ENCODE results near the gene E2F3. TPM values are rescaled to one million over a fixed set of nuclear protein-coding genes. Genes with fewer than 3 reads are reported as not detected.

Gene E2F3
- total RNA-seq, 4 donors from 2014 or later = 2.2 to 16.3 (median 5.6) TPM

GRCh38 chr6:20375436-20375835, 26.2 kb upstream of the E2F3 start:
- H3K4me3 ChIP-seq = no peak overlapping the region
- H3K9me3 ChIP-seq = no peaks in the 10 kb centered on the region
- in situ Hi-C loops (cut with MboI; ENCODE audit: low pct_ligation_motif_present in 1 of 4, low pct_unique_long_range_greater_than_20kb in 1 of 4, low sequenced_read_pairs in 3 of 4) = no loop called here
- 70 to 73% methylated on average over 2 to 3 of the region's 3 CpGs for WGBS, 2 donors (ENCODE audit: low coverage in 1 of 2)
- H3K27ac ChIP-seq = no peak overlapping the region
- H3K36me3 ChIP-seq = no peaks in the 10 kb centered on the region
- no peaks in the 10 kb centered on the region for H3K27me3 ChIP-seq
- TF ChIP-seq, protein P1, sequence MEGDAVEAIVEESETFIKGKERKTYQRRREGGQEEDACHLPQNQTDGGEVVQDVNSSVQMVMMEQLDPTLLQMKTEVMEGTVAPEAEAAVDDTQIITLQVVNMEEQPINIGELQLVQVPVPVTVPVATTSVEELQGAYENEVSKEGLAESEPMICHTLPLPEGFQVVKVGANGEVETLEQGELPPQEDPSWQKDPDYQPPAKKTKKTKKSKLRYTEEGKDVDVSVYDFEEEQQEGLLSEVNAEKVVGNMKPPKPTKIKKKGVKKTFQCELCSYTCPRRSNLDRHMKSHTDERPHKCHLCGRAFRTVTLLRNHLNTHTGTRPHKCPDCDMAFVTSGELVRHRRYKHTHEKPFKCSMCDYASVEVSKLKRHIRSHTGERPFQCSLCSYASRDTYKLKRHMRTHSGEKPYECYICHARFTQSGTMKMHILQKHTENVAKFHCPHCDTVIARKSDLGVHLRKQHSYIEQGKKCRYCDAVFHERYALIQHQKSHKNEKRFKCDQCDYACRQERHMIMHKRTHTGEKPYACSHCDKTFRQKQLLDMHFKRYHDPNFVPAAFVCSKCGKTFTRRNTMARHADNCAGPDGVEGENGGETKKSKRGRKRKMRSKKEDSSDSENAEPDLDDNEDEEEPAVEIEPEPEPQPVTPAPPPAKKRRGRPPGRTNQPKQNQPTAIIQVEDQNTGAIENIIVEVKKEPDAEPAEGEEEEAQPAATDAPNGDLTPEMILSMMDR (IDR thresholded peaks at IDR 0.05) = no peak
- TF ChIP-seq POLR2A (IDR thresholded peaks at IDR 0.05) (no peak), POLR2AphosphoS5 (IDR thresholded peaks at IDR 0.05) (no peak), EP300 (IDR thresholded peaks at IDR 0.05; ENCODE audit: low read depth) (no peak)
- no peaks in the 10 kb centered on the region for H3K4me1 ChIP-seq
- DNase-seq = no peak
- intact Hi-C loops (cut with DNase I; ENCODE audit: low total_unique reads) = no loop called here

GRCh38 chr6:20377623-20378265, 23.9 kb upstream of the E2F3 start:
- H3K9me3 ChIP-seq = no peaks in the 10 kb centered on the region
- 62 to 63% methylated on average over 3 to 5 of the region's 5 CpGs for WGBS, 2 donors (ENCODE audit: low coverage in 1 of 2)
- no peak for DNase-seq
- no peak overlapping the region for H3K27ac ChIP-seq
- intact Hi-C loops (cut with DNase I; ENCODE audit: low total_unique reads) (no loop called here), in situ Hi-C loops (cut with MboI; ENCODE audit: low pct_ligation_motif_present in 1 of 4, low pct_unique_long_range_greater_than_20kb in 1 of 4, low sequenced_read_pairs in 3 of 4) (no loop called here)
- no peaks in the 10 kb centered on the region for H3K4me1 ChIP-seq
- H3K4me3 ChIP-seq = no peak overlapping the region
- no peaks in the 10 kb centered on the region for H3K27me3 ChIP-seq
- no peaks in the 10 kb centered on the region for H3K36me3 ChIP-seq
- TF ChIP-seq EP300 (IDR thresholded peaks at IDR 0.05; ENCODE audit: low read depth) = no peak
- no peak for TF ChIP-seq POLR2AphosphoS5 (IDR thresholded peaks at IDR 0.05)
- no peak for TF ChIP-seq POLR2A (IDR thresholded peaks at IDR 0.05)
- TF ChIP-seq, protein P1 (IDR thresholded peaks at IDR 0.05) = no peak

- in situ Hi-C loops (cut with MboI; ENCODE audit: low pct_ligation_motif_present in 1 of 4, low pct_unique_long_range_greater_than_20kb in 1 of 4, low sequenced_read_pairs in 3 of 4) (no loop called here), intact Hi-C loops (cut with DNase I; ENCODE audit: low total_unique reads) (no loop called here)
- H3K27me3 ChIP-seq = no peaks in the 10 kb centered on the region
- TF ChIP-seq POLR2AphosphoS5 (IDR thresholded peaks at IDR 0.05) = no peak
- TF ChIP-seq, protein P1 (IDR thresholded peaks at IDR 0.05) = no peak
- no peak for TF ChIP-seq POLR2A (IDR thresholded peaks at IDR 0.05)
- TF ChIP-seq EP300 (IDR thresholded peaks at IDR 0.05; ENCODE audit: low read depth) = no peak
- H3K27ac ChIP-seq = no peak overlapping the region
- no peak overlapping the region for H3K4me3 ChIP-seq
- no peak for DNase-seq
- no peaks in the 10 kb centered on the region for H3K9me3 ChIP-seq
- no peaks in the 10 kb centered on the region for H3K4me1 ChIP-seq
- WGBS, 2 donors (ENCODE audit: low coverage in 1 of 2) = 67% methylated on average over 1 of the region's 1 CpG; no CpG with 5 or more reads in 1 of the 2 donors
- no peaks in the 10 kb centered on the region for H3K36me3 ChIP-seq
Observed at GRCh38 chr6:20379231-20379630, 22.4 kb upstream of the E2F3 start.

DNA sequence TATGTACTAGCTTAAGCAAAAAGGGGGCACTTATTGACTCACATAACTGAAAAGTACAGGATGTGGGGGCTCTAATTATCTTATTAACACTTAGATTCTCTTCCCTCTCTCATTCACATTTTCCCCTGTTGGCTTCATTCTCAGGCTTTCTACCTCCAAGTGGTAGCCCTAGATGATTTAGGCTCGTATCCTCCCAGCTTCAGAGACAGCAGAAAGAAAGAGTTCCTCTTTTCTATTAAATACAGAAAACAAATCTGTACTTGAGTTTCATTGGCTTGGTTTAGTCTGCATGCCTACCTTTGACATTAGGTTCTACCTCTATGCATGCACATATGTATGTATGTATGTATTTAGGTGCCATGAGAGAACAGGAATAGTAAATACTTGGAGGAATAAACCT, 15.5 kb upstream of the E2F3 start:
- no peaks in the 10 kb centered on the region for H3K36me3 ChIP-seq
- H3K27ac ChIP-seq = no peak overlapping the region
- H3K4me1 ChIP-seq = no peaks in the 10 kb centered on the region
- 86 to 89% methylated on average over 1 of the region's 1 CpG for WGBS, 2 donors (ENCODE audit: low coverage in 1 of 2)
- no peaks in the 10 kb centered on the region for H3K9me3 ChIP-seq
- in situ Hi-C loops (cut with MboI; ENCODE audit: low pct_ligation_motif_present in 1 of 4, low pct_unique_long_range_greater_than_20kb in 1 of 4, low sequenced_read_pairs in 3 of 4) = no loop called here
- TF ChIP-seq EP300 (IDR thresholded peaks at IDR 0.05; ENCODE audit: low read depth) (no peak), POLR2AphosphoS5 (IDR thresholded peaks at IDR 0.05) (no peak), POLR2A (IDR thresholded peaks at IDR 0.05) (no peak)
- TF ChIP-seq, protein P1 (IDR thresholded peaks at IDR 0.05) = no peak
- intact Hi-C loops (cut with DNase I; ENCODE audit: low total_unique reads) = no loop called here
- H3K27me3 ChIP-seq = no peaks in the 10 kb centered on the region
- no peak overlapping the region for H3K4me3 ChIP-seq
- no peak for DNase-seq

Measured in transverse colon (tissue), 4 donors.